ENCODE data around the gene MRPL43. TPM values are rescaled to one million over a fixed set of nuclear protein-coding genes. Genes with fewer than 3 reads are reported as not detected.

Gene MRPL43
- total RNA-seq, 6 experiments from 2014 or later: 37.0 to 73.5 (median 45.0) TPM

- no peaks in the 10 kb centered on the region for H3K27me3 ChIP-seq
- DNase-seq: no peak
- H3K9me3 ChIP-seq: no peaks in the 10 kb centered on the region
- intact Hi-C loops (cut with DNase I): no loop called here
- peaks cover 0 to 37% (median 14%) of the 10 kb centered on the region in 4 donors for H3K4me1 ChIP-seq
- TF ChIP-seq POLR2A (IDR thresholded peaks at IDR 0.05) (no peak), CTCF (IDR thresholded peaks at IDR 0.05) (no peak)
- H3K27ac ChIP-seq: peak overlapping the region in 1 of 3 donors; percentile 89
- peaks cover 0 to 11% (median 2%) of the 10 kb centered on the region in 4 donors for H3K36me3 ChIP-seq
- H3K4me3 ChIP-seq: peak overlapping the region; percentile 60 to 97 (median 90)
- whole genome bisulfite sequencing (ENCODE audit: insufficient coverage, low coverage, low lambda C conversion rate, missing lambda C conversion rate): no CpG with 5 or more reads among the region's 9 CpGs
- ATAC-seq: peak; percentile 0 to 17 (median 8)
Observed at GRCh38 chr10:100968863-100969186, 18.5 kb downstream of the MRPL43 start.

- WGBS (ENCODE audit: insufficient coverage, low coverage, low lambda C conversion rate, missing lambda C conversion rate): 60% methylated on average over 1 of the region's 2 CpGs
- Histone ChIP-seq H3K4me3 (peak overlapping the region in 1 of 3 donors; percentile 97), H3K36me3 (peaks cover 0 to 5% (median 2%) of the 10 kb centered on the region in 4 donors), H3K9me3 (no peaks in the 10 kb centered on the region), H3K4me1 (peaks cover 0 to 43% (median 17%) of the 10 kb centered on the region in 4 donors), H3K27me3 (no peaks in the 10 kb centered on the region), H3K27ac (no peak overlapping the region)
- TF ChIP-seq CTCF (IDR thresholded peaks at IDR 0.05) (no peak), POLR2A (IDR thresholded peaks at IDR 0.05) (no peak)
- ATAC-seq (no peak), DNase-seq (no peak)
- intact Hi-C loops (cut with DNase I): no loop called here
Observed at GRCh38 chr10:100968062-100968736, 19.1 kb downstream of the MRPL43 start.

- Histone ChIP-seq H3K9me3 (no peaks in the 10 kb centered on the region), H3K4me1 (peaks cover 0 to 37% (median 14%) of the 10 kb centered on the region in 4 donors), H3K36me3 (peaks cover 0 to 7% (median 2%) of the 10 kb centered on the region in 4 donors), H3K27ac (no peak overlapping the region), H3K4me3 (no peak overlapping the region), H3K27me3 (no peaks in the 10 kb centered on the region)
- TF ChIP-seq POLR2A (IDR thresholded peaks at IDR 0.05) (no peak), CTCF (IDR thresholded peaks at IDR 0.05) (no peak)
- WGBS (ENCODE audit: insufficient coverage, low coverage, low lambda C conversion rate, missing lambda C conversion rate): 86% methylated on average over 1 of the region's 2 CpGs
- intact Hi-C loops (cut with DNase I): no loop called here
- DNase-seq (no peak), ATAC-seq (no peak)
Observed at GRCh38 chr10:100967332-100967731, 20.0 kb downstream of the MRPL43 start.

GRCh38 chr10:100966887-100967286, 20.4 kb downstream of the MRPL43 start:
- H3K4me1 ChIP-seq: peaks cover 0 to 33% (median 10%) of the 10 kb centered on the region in 4 donors
- TF ChIP-seq POLR2A (IDR thresholded peaks at IDR 0.05) (no peak), CTCF (IDR thresholded peaks at IDR 0.05) (no peak)
- no peak for ATAC-seq
- WGBS (ENCODE audit: insufficient coverage, low coverage, low lambda C conversion rate, missing lambda C conversion rate): 67% methylated on average over 1 of the region's 2 CpGs
- H3K36me3 ChIP-seq: peaks cover 0 to 7% (median 2%) of the 10 kb centered on the region in 4 donors
- H3K27me3 ChIP-seq: no peaks in the 10 kb centered on the region
- intact Hi-C loops (cut with DNase I): no loop called here
- DNase-seq: no peak
- no peak overlapping the region for H3K27ac ChIP-seq
- H3K4me3 ChIP-seq: no peak overlapping the region
- no peaks in the 10 kb centered on the region for H3K9me3 ChIP-seq

All from right lobe of liver (tissue), 6 donors.